ENCODE results near the gene PRKAR2A.

- TF ChIP-seq CTCF (IDR thresholded peaks at IDR 0.05) (no peak), POLR2A (IDR thresholded peaks at IDR 0.05) (no peak)
Measured at GRCh38 chr3:48855681-48856447, 8.2 kb upstream of the PRKAR2A start.
